Neuronal stem cell (in vitro differentiated cells): Measurements from ENCODE around the gene WDR48.

Experiments used
- DNase-seq: peaks from one replicate; pipeline ENCODE4 v3.0.0-alpha.2; 2013; ENCODE audit warnings: low spot score
- H2AFZ ChIP-seq: one replicate; pipeline ENCODE4 v1.6.1; 2013; ENCODE audit warnings: mild to moderate bottlenecking, low read length, inconsistent platforms
- H2AK5ac ChIP-seq: 2 replicates; pipeline ENCODE4 v1.6.1; 2013; ENCODE audit warnings: low read depth, mild to moderate bottlenecking, inconsistent platforms, low read length, moderate library complexity, mixed read lengths
- H2BK120ac ChIP-seq: 2 replicates; pipeline ENCODE4 v1.6.1; 2013; ENCODE audit warnings: low read depth, mild to moderate bottlenecking, inconsistent platforms, low read length, moderate library complexity, mixed read lengths
- H2BK12ac ChIP-seq: one replicate; pipeline ENCODE4 v1.6.1; 2013; ENCODE audit warnings: low read length, inconsistent platforms
- H2BK15ac ChIP-seq: 2 replicates; pipeline ENCODE4 v1.6.1; 2013; ENCODE audit warnings: mild to moderate bottlenecking, low read length, inconsistent platforms, mixed read lengths
- H2BK5ac ChIP-seq: one replicate; pipeline ENCODE4 v1.6.1; 2013; ENCODE audit warnings: inconsistent platforms, mild to moderate bottlenecking, low read length, moderate library complexity
- H3K14ac ChIP-seq: one replicate; pipeline ENCODE4 v1.6.1; 2013; ENCODE audit warnings: low read length, inconsistent platforms
- H3K18ac ChIP-seq: 2 replicates; pipeline ENCODE4 v1.6.1; 2013; ENCODE audit warnings: low read length, inconsistent platforms
- H3K23ac ChIP-seq: 2 replicates; pipeline ENCODE4 v1.6.1; 2013; ENCODE audit warnings: low read depth, mild to moderate bottlenecking, mixed read lengths, low read length, inconsistent platforms; ENCODE audit not compliant: poor library complexity
- H3K27ac ChIP-seq: replicated peaks from 3 replicates; pipeline ENCODE4 v1.5.1; 2013; ENCODE audit warnings: low read length, inconsistent platforms
- H3K27me3 ChIP-seq, 3 experiments: 2 replicates each; pipeline ENCODE4 v1.6.1; 2013; ENCODE audit warnings: low read length in 3 of 3, mild to moderate bottlenecking in 2 of 3, inconsistent platforms in 1 of 3, low read depth in 1 of 3, mixed read lengths in 1 of 3, moderate library complexity in 1 of 3; ENCODE audit not compliant: control insufficient read depth in 3 of 3, insufficient read depth in 3 of 3
- H3K36me3 ChIP-seq, 2 donors: replicated peaks in 1 of 2; 2 replicates each; pipeline ENCODE4 v1.6.1; 2013; ENCODE audit warnings: low read length in 2 of 2; ENCODE audit not compliant: control insufficient read depth in 2 of 2, insufficient read depth in 2 of 2
- H3K4ac ChIP-seq: 2 replicates; pipeline ENCODE4 v1.6.1; 2013; ENCODE audit warnings: inconsistent platforms, mild to moderate bottlenecking, low read length, moderate library complexity
- H3K4me1 ChIP-seq, 2 donors: 1 replicate in 1 of 2; 2 replicates in 1 of 2; pipeline ENCODE4 v1.6.1; 2013; ENCODE audit warnings: low read length in 2 of 2, low read depth in 1 of 2; ENCODE audit not compliant: control insufficient read depth in 2 of 2, insufficient read depth in 1 of 2
- H3K4me2 ChIP-seq: one replicate; pipeline ENCODE4 v1.6.1; 2013; ENCODE audit warnings: mild to moderate bottlenecking, low read length, inconsistent platforms; ENCODE audit not compliant: insufficient read depth, poor library complexity, severe bottlenecking
- H3K4me3 ChIP-seq, 2 donors: 2 replicates each; pipeline ENCODE4 v1.5.1; 2013; ENCODE audit warnings: low read length in 2 of 2, mild to moderate bottlenecking in 2 of 2, inconsistent platforms in 1 of 2, moderate library complexity in 1 of 2
- H3K79me1 ChIP-seq: one replicate; pipeline ENCODE4 v1.6.1; 2013; ENCODE audit warnings: low read depth, mild to moderate bottlenecking, inconsistent platforms, low read length, moderate library complexity
- H3K9ac ChIP-seq: one replicate; pipeline ENCODE4 v1.6.1; 2013; ENCODE audit warnings: mild to moderate bottlenecking, low read depth, low read length, inconsistent platforms; ENCODE audit not compliant: poor library complexity
- H3K9me3 ChIP-seq, 2 donors: replicated peaks in 1 of 2; 2 replicates each; pipeline versions ENCODE3 to v1.6.1; 2013; ENCODE audit warnings: low read length in 2 of 2, mild to moderate bottlenecking in 2 of 2, inconsistent platforms in 1 of 2, low read depth in 1 of 2, mixed read lengths in 1 of 2, moderate library complexity in 1 of 2; ENCODE audit not compliant: control insufficient read depth in 2 of 2, insufficient read depth in 1 of 2
- H4K8ac ChIP-seq: one replicate; pipeline ENCODE4 v1.6.1; 2013; ENCODE audit warnings: low read depth, mild to moderate bottlenecking, inconsistent platforms, low read length, moderate library complexity
- H4K91ac ChIP-seq: one replicate; pipeline ENCODE4 v1.6.1; 2013; ENCODE audit warnings: low read length, low read depth, mild to moderate bottlenecking, inconsistent platforms; ENCODE audit not compliant: poor library complexity
- whole genome bisulfite sequencing, 2 donors: extraction: QIAGEN DNeasy Blood & Tissue Kit; methylation state at CpG; one replicate each; pipeline ENCODE4 v1.1.7; 2013; ENCODE audit warnings: missing lambda C conversion rate in 2 of 2, mixed read lengths in 1 of 2; ENCODE audit not compliant: insufficient read length in 2 of 2, insufficient replicate concordance in 1 of 2; ENCODE audit errors: extremely low coverage in 2 of 2; 5-methylcytosine and 5-hydroxymethylcytosine counted together

Gene WDR48

GRCh38 chr3:39133093-39133490 is 81.3 kb downstream of the WDR48 start:
- no peak overlapping the region for H2AFZ ChIP-seq
- WGBS, 2 donors = no CpG with 5 or more reads among the region's 1 CpG
- H4K91ac ChIP-seq = no peak overlapping the region

GRCh38 chr3:39133822-39134221 is 82.0 kb downstream of the WDR48 start:
- Histone ChIP-seq H3K23ac (no peak overlapping the region), H3K9ac (no peak overlapping the region), H2AK5ac (no peak overlapping the region), H3K18ac (no peak overlapping the region), H4K8ac (no peak overlapping the region), H3K27me3 (no peaks in the 10 kb centered on the region), H4K91ac (no peak overlapping the region), H3K14ac (no peak overlapping the region), H3K4me2 (no peak overlapping the region), H3K79me1 (no peaks in the 10 kb centered on the region), H3K36me3 (no peaks in the 10 kb centered on the region), H2BK120ac (no peak overlapping the region), H2BK12ac (no peak overlapping the region), H3K4ac (no peak overlapping the region), H3K9me3 (no peaks in the 10 kb centered on the region), H3K4me3 (no peak overlapping the region), H3K4me1 (no peaks in the 10 kb centered on the region), H2BK15ac (no peak overlapping the region), H2AFZ (no peak overlapping the region), H3K27ac (no peak overlapping the region), H2BK5ac (no peak overlapping the region)
- no CpG with 5 or more reads among the region's 6 CpGs for WGBS, 2 donors
- no peak for DNase-seq

More at GRCh38 chr3:39133093-39133490, 81.3 kb downstream of the WDR48 start:
- H3K27ac ChIP-seq = no peak overlapping the region
- H3K4me1 ChIP-seq = no peaks in the 10 kb centered on the region
- H3K9ac ChIP-seq = no peak overlapping the region
- H3K27me3 ChIP-seq = no peaks in the 10 kb centered on the region
- H2BK5ac ChIP-seq = no peak overlapping the region
- H3K9me3 ChIP-seq = no peaks in the 10 kb centered on the region
- H3K4me2 ChIP-seq = no peak overlapping the region
- H2BK120ac ChIP-seq = no peak overlapping the region
- no peak overlapping the region for H3K23ac ChIP-seq
- no peak overlapping the region for H3K4me3 ChIP-seq
- H3K36me3 ChIP-seq = no peaks in the 10 kb centered on the region
- H2BK12ac ChIP-seq = no peak overlapping the region
- no peak overlapping the region for H4K8ac ChIP-seq
- H3K79me1 ChIP-seq = no peaks in the 10 kb centered on the region
- no peak overlapping the region for H3K4ac ChIP-seq
- no peak overlapping the region for H3K14ac ChIP-seq
- no peak overlapping the region for H2AK5ac ChIP-seq
- no peak overlapping the region for H3K18ac ChIP-seq
- DNase-seq = no peak
- no peak overlapping the region for H2BK15ac ChIP-seq

GRCh38 chr3:39134305-39134704 is 82.5 kb downstream of the WDR48 start:
- Histone ChIP-seq H2BK120ac (no peak overlapping the region), H3K4ac (no peak overlapping the region), H4K91ac (no peak overlapping the region), H3K4me2 (no peak overlapping the region), H3K14ac (no peak overlapping the region), H2BK15ac (no peak overlapping the region), H3K18ac (no peak overlapping the region), H2BK12ac (no peak overlapping the region), H4K8ac (no peak overlapping the region), H2AFZ (no peak overlapping the region), H3K9me3 (no peaks in the 10 kb centered on the region), H3K23ac (peak overlapping the region; percentile 82), H3K4me3 (no peak overlapping the region), H2BK5ac (no peak overlapping the region), H3K27me3 (no peaks in the 10 kb centered on the region), H2AK5ac (peak overlapping the region; percentile 26), H3K4me1 (peaks cover 0 to 1% of the 10 kb centered on the region in 2 donors), H3K79me1 (no peaks in the 10 kb centered on the region), H3K27ac (no peak overlapping the region), H3K36me3 (no peaks in the 10 kb centered on the region), H3K9ac (peak overlapping the region; percentile 31)
- DNase-seq = no peak
- WGBS, 2 donors = no CpG with 5 or more reads among the region's 7 CpGs

- Histone ChIP-seq H4K8ac (no peak overlapping the region), H3K27ac (no peak overlapping the region), H3K79me1 (no peaks in the 10 kb centered on the region), H3K27me3 (no peaks in the 10 kb centered on the region), H2AK5ac (no peak overlapping the region), H2BK15ac (no peak overlapping the region), H3K9me3 (no peaks in the 10 kb centered on the region), H2BK12ac (no peak overlapping the region), H2AFZ (no peak overlapping the region), H3K4ac (no peak overlapping the region), H4K91ac (no peak overlapping the region), H3K18ac (no peak overlapping the region), H3K23ac (no peak overlapping the region), H3K4me3 (no peak overlapping the region), H3K36me3 (peaks cover 0 to 2% of the 10 kb centered on the region in 2 donors), H3K9ac (peak overlapping the region; percentile 13), H3K14ac (no peak overlapping the region), H2BK5ac (no peak overlapping the region), H3K4me1 (peaks cover 0 to 1% of the 10 kb centered on the region in 2 donors), H2BK120ac (no peak overlapping the region), H3K4me2 (no peak overlapping the region)
- WGBS, 2 donors = no CpG with 5 or more reads among the region's 8 CpGs
- no peak for DNase-seq
These were observed 83.5 kb downstream of the WDR48 start for GRCh38 chr3:39135170-39135805.
